ENCODE data around the gene USP10. TPM values are rescaled to one million over a fixed set of nuclear protein-coding genes. Genes with fewer than 3 reads are reported as not detected.

The USP10 gene
- total and polyA plus RNA-seq, 2 donors from 2014 or later = 36.8 to 79.5 TPM

DNA sequence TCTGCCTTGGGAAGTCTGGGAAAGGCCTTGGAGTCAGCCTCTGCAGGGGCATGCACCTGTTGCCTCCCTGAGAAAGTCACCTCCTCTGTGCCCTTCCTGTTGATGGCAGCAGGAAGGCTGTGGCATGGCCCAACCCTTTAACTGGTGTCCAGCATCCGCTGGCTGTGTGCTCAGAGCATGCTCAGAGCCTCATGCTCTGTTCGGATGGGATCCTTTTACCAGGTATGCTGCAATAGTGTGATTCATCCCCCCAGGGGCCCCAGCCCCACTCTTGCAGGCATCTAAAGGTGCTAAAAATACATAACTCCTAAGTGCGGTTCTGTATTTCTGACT lies 26.6 kb upstream of the USP10 start:
- Histone ChIP-seq H3K27me3 (ENCODE audit: control insufficient read depth, insufficient read depth, low read length) (no peaks in the 10 kb centered on the region), H3K36me3 (ENCODE audit: control insufficient read depth in 2 of 3, insufficient read depth in 3 of 3, low read length in 3 of 3) (no peaks in the 10 kb centered on the region), H3K27ac (ENCODE audit: low read depth in 2 of 2, low read length in 2 of 2) (no peak overlapping the region), H3K9me3 (ENCODE audit: control insufficient read depth in 2 of 3, insufficient read depth in 1 of 3, low read length in 3 of 3) (no peaks in the 10 kb centered on the region), H3K4me1 (ENCODE audit: control insufficient read depth in 2 of 3, insufficient read depth in 2 of 3, low read depth in 1 of 3, low read length in 3 of 3) (no peaks in the 10 kb centered on the region), H3K9ac (ENCODE audit: low read length in 3 of 3) (no peak overlapping the region), H3K4me3 (ENCODE audit: low read length in 3 of 3) (no peak overlapping the region)
- DNase-seq (no peak), FAIRE-seq (no peak)
- intact Hi-C loops (cut with DNase I) = loop anchor here (10.0 kb wide), 1 partner anchor 52 kb away; no protein-coding TSS in a partner anchor
- no peak for TF ChIP-seq CTCF (IDR thresholded peaks at IDR 0.05; ENCODE audit: borderline replicate concordance, extremely low read depth, insufficient read depth)

DNA sequence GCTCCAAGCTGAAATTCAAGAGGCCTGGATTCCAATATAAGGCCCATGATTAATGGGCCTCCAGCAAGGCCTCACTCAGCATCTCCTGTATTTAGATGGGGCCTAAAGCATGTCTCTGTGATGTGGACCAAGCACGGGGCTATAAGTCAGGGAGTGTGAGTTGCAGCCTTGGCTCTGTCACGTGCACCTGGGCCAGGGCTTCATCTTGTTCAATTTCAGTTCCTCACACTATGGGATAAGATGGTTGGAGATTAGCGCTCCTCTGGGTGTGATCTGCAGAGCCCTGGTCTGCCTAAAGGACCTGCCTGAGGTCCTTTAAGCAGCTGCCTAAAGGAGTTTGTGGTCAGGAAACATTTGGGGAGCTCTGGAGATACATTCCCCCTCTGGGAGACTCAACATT lies 26.2 kb upstream of the USP10 start:
- Histone ChIP-seq H3K27ac (ENCODE audit: low read depth in 2 of 2, low read length in 2 of 2) (no peak overlapping the region), H3K27me3 (ENCODE audit: control insufficient read depth, insufficient read depth, low read length) (no peaks in the 10 kb centered on the region), H3K9me3 (ENCODE audit: control insufficient read depth in 2 of 3, insufficient read depth in 1 of 3, low read length in 3 of 3) (no peaks in the 10 kb centered on the region), H3K36me3 (ENCODE audit: control insufficient read depth in 2 of 3, insufficient read depth in 3 of 3, low read length in 3 of 3) (no peaks in the 10 kb centered on the region), H3K4me1 (ENCODE audit: control insufficient read depth in 2 of 3, insufficient read depth in 2 of 3, low read depth in 1 of 3, low read length in 3 of 3) (no peaks in the 10 kb centered on the region), H3K9ac (ENCODE audit: low read length in 3 of 3) (no peak overlapping the region), H3K4me3 (ENCODE audit: low read length in 3 of 3) (no peak overlapping the region)
- intact Hi-C loops (cut with DNase I) = loop anchor here (10.0 kb wide), 1 partner anchor 51 kb away; no protein-coding TSS in a partner anchor
- FAIRE-seq (no peak), DNase-seq (no peak)
- no peak for TF ChIP-seq CTCF (IDR thresholded peaks at IDR 0.05; ENCODE audit: borderline replicate concordance, extremely low read depth, insufficient read depth)

DNA sequence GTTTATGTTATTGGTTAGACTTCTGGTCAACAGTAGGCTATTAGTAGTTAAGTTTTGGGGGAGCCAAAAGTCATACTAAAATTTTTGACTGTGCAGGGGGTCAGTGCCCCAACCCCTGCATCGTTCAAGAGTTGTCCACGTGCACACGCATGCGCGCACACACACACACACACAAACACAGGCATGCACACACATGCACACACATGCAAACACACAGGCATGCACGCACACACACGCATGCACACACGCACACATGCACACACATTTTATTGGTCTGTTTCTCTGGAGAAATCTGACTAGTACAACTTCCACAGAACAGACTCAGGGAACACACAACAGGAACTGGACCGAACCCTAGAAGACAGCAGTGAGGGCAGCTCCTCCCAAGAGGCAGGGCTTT lies 24.4 kb upstream of the USP10 start:
- no peak for FAIRE-seq

More for the DNA sequence above, 24.4 kb upstream of the USP10 start:
- no peak for DNase-seq
- no peak overlapping the region for H3K27ac ChIP-seq (ENCODE audit: low read depth in 2 of 2, low read length in 2 of 2)
- H3K36me3 ChIP-seq (ENCODE audit: control insufficient read depth in 2 of 3, insufficient read depth in 3 of 3, low read length in 3 of 3) = no peaks in the 10 kb centered on the region
- H3K4me1 ChIP-seq (ENCODE audit: control insufficient read depth in 2 of 3, insufficient read depth in 2 of 3, low read depth in 1 of 3, low read length in 3 of 3) = no peaks in the 10 kb centered on the region
- intact Hi-C loops (cut with DNase I) = loop anchor here (10.0 kb wide), 1 partner anchor 49 kb away; no protein-coding TSS in a partner anchor
- no peak overlapping the region for H3K4me3 ChIP-seq (ENCODE audit: low read length in 3 of 3)
- no peak overlapping the region for H3K9ac ChIP-seq (ENCODE audit: low read length in 3 of 3)
- no peak for TF ChIP-seq CTCF (IDR thresholded peaks at IDR 0.05; ENCODE audit: borderline replicate concordance, extremely low read depth, insufficient read depth)
- no peaks in the 10 kb centered on the region for H3K27me3 ChIP-seq (ENCODE audit: control insufficient read depth, insufficient read depth, low read length)
- H3K9me3 ChIP-seq (ENCODE audit: control insufficient read depth in 2 of 3, insufficient read depth in 1 of 3, low read length in 3 of 3) = no peaks in the 10 kb centered on the region
